ENCODE data around the gene APMAP. TPM values are rescaled to one million over a fixed set of nuclear protein-coding genes. Genes with fewer than 3 reads are reported as not detected.
A peak's percentile ranks its signal among the peaks of the same experiment; 100 is the strongest.

The APMAP gene
- total RNA-seq, 1 experiment from 2014 or later, result 67.8 TPM

GRCh38 chr20:24998121-24998520, 5.6 kb upstream of the APMAP start:
- Histone ChIP-seq H3K23me2 (ENCODE audit: insufficient read length, low read depth, low read length, poor library complexity, severe bottlenecking) (peaks cover under 1% of the 10 kb centered on the region), H3K18ac (ENCODE audit: insufficient read length, low read depth, low read length) (no peak overlapping the region), H2BK12ac (ENCODE audit: insufficient read length, low read depth, low read length) (no peak overlapping the region), H3K9ac (ENCODE audit: extremely low read depth, insufficient read length, low read length) (no peak overlapping the region), H3K56ac (ENCODE audit: insufficient read length, low read depth, low read length) (no peak overlapping the region), H4K8ac (replicated peaks; ENCODE audit: insufficient read length, low read depth, low read length) (no peak overlapping the region), H2BK120ac (ENCODE audit: low read depth, low read length, poor library complexity, severe bottlenecking) (no peak overlapping the region), H2BK15ac (ENCODE audit: low read depth, low read length) (no peak overlapping the region), H4K5ac (ENCODE audit: insufficient read length, low read depth, low read length) (no peak overlapping the region), H3K79me1 (ENCODE audit: insufficient read depth, low read depth, low read length, poor library complexity, severe bottlenecking) (no peaks in the 10 kb centered on the region), H2BK5ac (ENCODE audit: insufficient read length, low read length) (no peak overlapping the region), H3K9me3 (ENCODE audit: control insufficient read depth, low read depth, low read length) (no peaks in the 10 kb centered on the region), H2BK20ac (ENCODE audit: low read depth, low read length, poor library complexity, severe bottlenecking) (no peak overlapping the region), H4K20me1 (ENCODE audit: control insufficient read depth, insufficient read depth, insufficient read length) (peaks cover 2% of the 10 kb centered on the region), H3T11ph (ENCODE audit: low read length) (no peak overlapping the region), H2AK5ac (ENCODE audit: insufficient read length, low read length) (no peak overlapping the region), H3K27me3 (ENCODE audit: insufficient read depth, low read length) (no peaks in the 10 kb centered on the region), H3K4ac (ENCODE audit: low read depth, low read length) (no peak overlapping the region), H3K4me2 (ENCODE audit: insufficient read depth, insufficient read length, low read length) (no peak overlapping the region), H3K23ac (ENCODE audit: insufficient read length, low read depth, low read length) (no peak overlapping the region), H3K79me2 (ENCODE audit: insufficient read depth, low read length) (no peaks in the 10 kb centered on the region), H3K4me1 (ENCODE audit: insufficient read depth, low read length) (no peaks in the 10 kb centered on the region), H2AFZ (ENCODE audit: low read length) (no peak overlapping the region), H3K27ac (ENCODE audit: insufficient read length, low read depth, low read length) (no peak overlapping the region), H3K14ac (ENCODE audit: insufficient read depth, low read length) (no peak overlapping the region), H4K91ac (ENCODE audit: insufficient read length, low read depth, low read length) (no peak overlapping the region)
- Mint-ChIP-seq H3K27me3 (ENCODE audit: low read depth) (peaks cover 59% of the 10 kb centered on the region), H3K9me3 (peaks cover 0 to 3% of the 10 kb centered on the region in 2 experiments; a peak in 2 of 5 replicates), H3K27ac (no peak overlapping the region), H3K4me3 (no peak overlapping the region), H3K4me1 (peaks cover 15 to 22% of the 10 kb centered on the region in 2 experiments), H3K36me3 (ENCODE audit: insufficient read depth in 1 of 3, low read depth in 3 of 3) (no peaks in the 10 kb centered on the region)
- peak; percentile 4 for DNase-seq
- no peak for TF ChIP-seq CTCF (conservative IDR thresholded peaks at IDR 0.05)
- no CpG with 5 or more reads among the region's 3 CpGs for WGBS (ENCODE audit: extremely low coverage, insufficient read length, low lambda C conversion rate)
